ENCODE results near the gene LRRC23. TPM values are rescaled to one million over a fixed set of nuclear protein-coding genes. Genes with fewer than 3 reads are reported as not detected.
"Not testable (repeated sequence)": the region's sequence is repeated elsewhere in the genome, so short reads cannot be mapped to it uniquely, and the experiment has no call there.

LRRC23 gene
- total RNA-seq, 1 donor from 2014 or later = 7.7 TPM

GRCh38 chr12:6888360-6888759 is 16.3 kb upstream of the LRRC23 start:
- H3K4me3 Mint-ChIP-seq = no peak overlapping the region
- no peaks in the 10 kb centered on the region for H3K9me3 Mint-ChIP-seq
- DNase-seq (no peak), ATAC-seq (ENCODE audit: low read depth) (no peak)
- H3K4me1 Mint-ChIP-seq = peaks cover 15% of the 10 kb centered on the region
- no peak overlapping the region for H3K27ac Mint-ChIP-seq
- intact Hi-C loops (cut with micrococcal nuclease) = no loop called here
- H3K36me3 Mint-ChIP-seq (ENCODE audit: low read depth) = peaks cover 3% of the 10 kb centered on the region
- H3K27me3 Mint-ChIP-seq = no peaks in the 10 kb centered on the region
- POLR2A ChIA-PET = interaction anchor here (1.0 kb wide), 1 partner anchor 16 kb away, joined by 4 read pairs; the partner anchor contains the start of gene SPSB2
- TF ChIP-seq CTCF (IDR thresholded peaks at IDR 0.05) = no peak
- CTCF ChIA-PET = no interaction called here

- H3K36me3 Mint-ChIP-seq (ENCODE audit: low read depth); CTCF ChIA-PET; DNase-seq; intact Hi-C loops (cut with micrococcal nuclease); ATAC-seq (ENCODE audit: low read depth); H3K9me3 Mint-ChIP-seq; H3K4me3 Mint-ChIP-seq; H3K27me3 Mint-ChIP-seq; H3K27ac Mint-ChIP-seq: not testable (repeated sequence)
- H3K4me1 Mint-ChIP-seq = peaks cover 15% of the 10 kb centered on the region
- POLR2A ChIA-PET = interaction anchor here (1.0 kb wide), 1 partner anchor 16 kb away, joined by 4 read pairs; the partner anchor contains the start of gene SPSB2
These were observed 15.8 kb upstream of the LRRC23 start for GRCh38 chr12:6888794-6889193.

GRCh38 chr12:6889775-6890573 is 14.6 kb upstream of the LRRC23 start:
- H3K36me3 Mint-ChIP-seq (ENCODE audit: low read depth); intact Hi-C loops (cut with micrococcal nuclease); DNase-seq; H3K27me3 Mint-ChIP-seq; ATAC-seq (ENCODE audit: low read depth); H3K9me3 Mint-ChIP-seq: not testable (repeated sequence)
- Mint-ChIP-seq H3K27ac (peak overlapping the region; percentile 93), H3K4me3 (peak overlapping the region; percentile 84), H3K4me1 (peaks cover 15% of the 10 kb centered on the region)
- POLR2A ChIA-PET = interaction anchor here (0.9 kb wide), 1 partner anchor 17 kb away, joined by 4 read pairs; the partner anchor contains the start of gene SPSB2
- CTCF ChIA-PET = interaction anchor here (0.7 kb wide), 1 partner anchor 24 kb away, joined by 3 read pairs; no protein-coding TSS in a partner anchor

- ChIA-PET POLR2A (interaction anchor here (0.5 to 2.4 kb wide), 33 partner anchors 9 to 420 kb away, joined by 3 to 64 read pairs (median 6); partner anchors contain the start of genes ATN1, C12orf57, CDCA3 and COPS7A), CTCF (interaction anchor here (0.7 to 2.3 kb wide), 16 partner anchors 12 to 421 kb away, joined by 3 to 52 read pairs (median 4); partner anchors contain the start of genes SPSB2, TPI1, USP5 and VAMP1)
- Mint-ChIP-seq H3K9me3 (no peaks in the 10 kb centered on the region), H3K27me3 (no peaks in the 10 kb centered on the region), H3K4me1 (peaks cover 15% of the 10 kb centered on the region), H3K4me3 (peak overlapping the region; percentile 84), H3K36me3 (ENCODE audit: low read depth) (no peaks in the 10 kb centered on the region), H3K27ac (peak overlapping the region; percentile 93)
- intact Hi-C loops (cut with micrococcal nuclease) = loop anchor here (1.0 kb wide), 8 partner anchors 13 to 138 kb away; partner anchors contain the start of genes C12orf57, LPCAT3, LRRC23 and MLF2
- ATAC-seq (ENCODE audit: low read depth) (peak; percentile 93), DNase-seq (peak; percentile 97)
- TF ChIP-seq CTCF (IDR thresholded peaks at IDR 0.05) = peak; percentile 65
These were observed 13.6 kb upstream of the LRRC23 start for GRCh38 chr12:6890789-6891645.

- Mint-ChIP-seq H3K4me3 (peak overlapping the region; percentile 84), H3K9me3 (no peaks in the 10 kb centered on the region), H3K27ac (peak overlapping the region; percentile 93), H3K36me3 (ENCODE audit: low read depth) (no peaks in the 10 kb centered on the region), H3K4me1 (peaks cover 15% of the 10 kb centered on the region), H3K27me3 (no peaks in the 10 kb centered on the region)
- CTCF ChIA-PET = interaction anchor here (0.7 to 2.3 kb wide), 15 partner anchors 11 to 421 kb away, joined by 3 to 52 read pairs (median 4); partner anchors contain the start of genes SPSB2, TPI1, USP5 and VAMP1
- POLR2A ChIA-PET = interaction anchor here (0.5 to 2.4 kb wide), 31 partner anchors 8 to 421 kb away, joined by 3 to 64 read pairs (median 6); partner anchors contain the start of genes ATN1, C12orf57, CDCA3 and COPS7A
- DNase-seq (no peak), ATAC-seq (ENCODE audit: low read depth) (no peak)
- intact Hi-C loops (cut with micrococcal nuclease) = loop anchor here (1.0 kb wide), 8 partner anchors 13 to 138 kb away; partner anchors contain the start of genes C12orf57, LPCAT3, LRRC23 and MLF2
- no peak for TF ChIP-seq CTCF (IDR thresholded peaks at IDR 0.05)
These were observed 13.0 kb upstream of the LRRC23 start for GRCh38 chr12:6891646-6892001.

GRCh38 chr12:6892683-6893082 is 11.9 kb upstream of the LRRC23 start:
- H3K27me3 Mint-ChIP-seq; H3K36me3 Mint-ChIP-seq (ENCODE audit: low read depth); ATAC-seq (ENCODE audit: low read depth); intact Hi-C loops (cut with micrococcal nuclease); H3K27ac Mint-ChIP-seq; H3K4me3 Mint-ChIP-seq; DNase-seq; H3K9me3 Mint-ChIP-seq: not testable (repeated sequence)
- peaks cover 15% of the 10 kb centered on the region for H3K4me1 Mint-ChIP-seq
- ChIA-PET CTCF (interaction anchor here (2.0 to 2.3 kb wide), 2 partner anchors 20 to 215 kb away, joined by 7 to 52 read pairs; partner anchors contain the start of gene SPSB2), POLR2A (interaction anchor here (2.0 to 2.4 kb wide), 3 partner anchors 20 to 41 kb away, joined by 30 to 64 read pairs (median 38); partner anchors contain the start of genes CDCA3, SPSB2, TPI1 and USP5)
